Breast epithelium (tissue), 4 donors: ENCODE measurements around the gene KHDC4. TPM values are rescaled to one million over a fixed set of nuclear protein-coding genes. Genes with fewer than 3 reads are reported as not detected.
A peak's percentile ranks its signal among the peaks of the same experiment; 100 is the strongest.

Experiments
- DNase-seq, 2 donors: peaks; one replicate each; pipeline ENCODE4 v3.0.0-alpha.2; 2019; ENCODE audit warnings: low spot score in 2 of 2
- H3K27ac ChIP-seq, 2 donors: fragments of 200-600 bp; sonication (generic) in 1 of 2; one replicate each; pipeline ENCODE4 v1.5.1; 2016 to 2019; ENCODE audit warnings: mild to moderate bottlenecking in 1 of 2
- H3K27me3 ChIP-seq, 2 donors: fragments of 200-600 bp; sonication (generic) in 1 of 2; one replicate each; pipeline versions ENCODE4 v1.5.1 to v1.6.0; 2017 to 2019; ENCODE audit warnings: control low read depth in 1 of 2, mild to moderate bottlenecking in 1 of 2
- H3K36me3 ChIP-seq: fragments of 200-600 bp; one replicate; pipeline ENCODE4 v1.5.1; 2019
- H3K4me1 ChIP-seq, 2 donors: fragments of 200-600 bp; sonication (generic); one replicate each; pipeline ENCODE4 v1.5.1; 2016 to 2019; ENCODE audit warnings: control low read depth in 1 of 2
- H3K4me3 ChIP-seq, 3 donors: fragments of 200-600 bp; sonication (generic); 1 replicate in 2 of 3; 2 replicates in 1 of 3; pipeline ENCODE4 v1.5.1; 2016 to 2019; ENCODE audit warnings: mild to moderate bottlenecking in 3 of 3, moderate library complexity in 2 of 3
- H3K9me3 ChIP-seq, 2 donors: fragments of 200-600 bp; sonication (generic) in 1 of 2; one replicate each; pipeline ENCODE4 v1.5.1; 2016 to 2019; ENCODE audit warnings: control low read depth in 1 of 2
- CTCF ChIP-seq, 3 donors: fragments of 450-650 bp; IDR thresholded peaks; one replicate each; pipeline ENCODE4 v1.5.1; 2016 to 2017; ENCODE audit warnings: antibody characterized with exemption in 3 of 3, mild to moderate bottlenecking in 3 of 3, moderate library complexity in 3 of 3
- POLR2A ChIP-seq: fragments of 450-650 bp; IDR thresholded peaks from one replicate; pipeline ENCODE4 v1.6.1; 2016; ENCODE audit warnings: antibody characterized with exemption, mild to moderate bottlenecking, moderate library complexity
- POLR2AphosphoS5 ChIP-seq, 3 donors: sonication (generic); formaldehyde crosslinking; IDR thresholded peaks; one replicate each; pipeline ENCODE4 v1.6.1; 2017; ENCODE audit warnings: antibody characterized with exemption in 3 of 3
- intact Hi-C: fragments of 100-400 bp; cut with DNase I; formaldehyde crosslinking; loops from one replicate; pipeline ENCODE4 v1.15.1; 2023; ENCODE audit warnings: low total_unique reads
- total RNA-seq, 3 donors: library from RNA; depleted of rRNA; stranded (reverse); fragments of >200 nt; gene quantifications; one replicate each; pipeline ENCODE4 v1.1.0, GENCODE V29; 2016

The KHDC4 gene
- total RNA-seq, 3 donors from 2014 or later: 52.0 to 81.5 (median 64.2) TPM

GRCh38 chr1:155979597-155980343 is 45.6 kb upstream of the KHDC4 start:
- peaks cover 15 to 29% of the 10 kb centered on the region in 2 donors for H3K4me1 ChIP-seq
- DNase-seq: no peak
- intact Hi-C loops: no loop called here

GRCh38 chr1:155978973-155979429 is 44.8 kb upstream of the KHDC4 start:
- Histone ChIP-seq H3K27me3 (no peaks in the 10 kb centered on the region), H3K36me3 (no peaks in the 10 kb centered on the region), H3K27ac (peak overlapping the region; percentile 96 to 99), H3K4me1 (peaks cover 20 to 36% of the 10 kb centered on the region in 2 donors), H3K4me3 (peak overlapping the region; percentile 87 to 98 (median 95)), H3K9me3 (no peaks in the 10 kb centered on the region)
- intact Hi-C loops: no loop called here
- no peak for DNase-seq
- TF ChIP-seq CTCF (IDR thresholded peaks at IDR 0.05): no peak
- no peak for TF ChIP-seq POLR2AphosphoS5 (IDR thresholded peaks at IDR 0.05)
- no peak for TF ChIP-seq POLR2A

More at GRCh38 chr1:155979597-155980343, 45.6 kb upstream of the KHDC4 start:
- Histone ChIP-seq H3K27ac (peak overlapping the region; percentile 96 to 99), H3K36me3 (no peaks in the 10 kb centered on the region), H3K27me3 (no peaks in the 10 kb centered on the region), H3K4me3 (peak overlapping the region; percentile 87 to 98 (median 95)), H3K9me3 (no peaks in the 10 kb centered on the region)
- no peak for TF ChIP-seq POLR2AphosphoS5 (IDR thresholded peaks at IDR 0.05)
- TF ChIP-seq CTCF (IDR thresholded peaks at IDR 0.05): no peak
- TF ChIP-seq POLR2A: peak; percentile 1

GRCh38 chr1:155978325-155978972 is 44.2 kb upstream of the KHDC4 start, which contains the start of gene ARHGEF2:
Gene ARHGEF2, minus strand, starts transcription at chr1:155978547. Its CDS starts 120 bp downstream, at chr1:155978427.
- Histone ChIP-seq H3K4me1 (peaks cover 20 to 36% of the 10 kb centered on the region in 2 donors), H3K4me3 (peak within 1 kb of the TSS; percentile 87 to 98 (median 95)), H3K27ac (peak within 1 kb of the TSS; percentile 96 to 99), H3K36me3 (no peaks in the 10 kb centered on the region), H3K27me3 (no peaks in the 10 kb centered on the region), H3K9me3 (no peaks in the 10 kb centered on the region)
- intact Hi-C loops: no loop called here
- TF ChIP-seq CTCF (IDR thresholded peaks at IDR 0.05): no peak
- TF ChIP-seq POLR2A: peak; percentile 48
- TF ChIP-seq POLR2AphosphoS5 (IDR thresholded peaks at IDR 0.05): peak in 2 of 3 donors; percentile 9 to 29
- peak; percentile 66 to 68 for DNase-seq

GRCh38 chr1:155977690-155978324 is 43.6 kb upstream of the KHDC4 start:
- peak in 1 of 2 donors; percentile 35 for DNase-seq
- TF ChIP-seq POLR2A: no peak
- no peak for TF ChIP-seq CTCF (IDR thresholded peaks at IDR 0.05)
- TF ChIP-seq POLR2AphosphoS5 (IDR thresholded peaks at IDR 0.05): no peak
- intact Hi-C loops: no loop called here
- no peaks in the 10 kb centered on the region for H3K27me3 ChIP-seq
- peak overlapping the region; percentile 96 to 99 for H3K27ac ChIP-seq
- peaks cover 20 to 36% of the 10 kb centered on the region in 2 donors for H3K4me1 ChIP-seq
- H3K4me3 ChIP-seq: peak overlapping the region; percentile 87 to 98 (median 95)
- no peaks in the 10 kb centered on the region for H3K9me3 ChIP-seq
- H3K36me3 ChIP-seq: no peaks in the 10 kb centered on the region
